ENCODE results near the gene CD209.

GRCh38 chr19:7787141-7787540 is 39.8 kb upstream of the CD209 start:
- no peak for TF ChIP-seq POLR2AphosphoS5 (IDR thresholded peaks at IDR 0.05; ENCODE audit: insufficient read depth, low read depth, low read length)
- TF ChIP-seq, protein P1, sequence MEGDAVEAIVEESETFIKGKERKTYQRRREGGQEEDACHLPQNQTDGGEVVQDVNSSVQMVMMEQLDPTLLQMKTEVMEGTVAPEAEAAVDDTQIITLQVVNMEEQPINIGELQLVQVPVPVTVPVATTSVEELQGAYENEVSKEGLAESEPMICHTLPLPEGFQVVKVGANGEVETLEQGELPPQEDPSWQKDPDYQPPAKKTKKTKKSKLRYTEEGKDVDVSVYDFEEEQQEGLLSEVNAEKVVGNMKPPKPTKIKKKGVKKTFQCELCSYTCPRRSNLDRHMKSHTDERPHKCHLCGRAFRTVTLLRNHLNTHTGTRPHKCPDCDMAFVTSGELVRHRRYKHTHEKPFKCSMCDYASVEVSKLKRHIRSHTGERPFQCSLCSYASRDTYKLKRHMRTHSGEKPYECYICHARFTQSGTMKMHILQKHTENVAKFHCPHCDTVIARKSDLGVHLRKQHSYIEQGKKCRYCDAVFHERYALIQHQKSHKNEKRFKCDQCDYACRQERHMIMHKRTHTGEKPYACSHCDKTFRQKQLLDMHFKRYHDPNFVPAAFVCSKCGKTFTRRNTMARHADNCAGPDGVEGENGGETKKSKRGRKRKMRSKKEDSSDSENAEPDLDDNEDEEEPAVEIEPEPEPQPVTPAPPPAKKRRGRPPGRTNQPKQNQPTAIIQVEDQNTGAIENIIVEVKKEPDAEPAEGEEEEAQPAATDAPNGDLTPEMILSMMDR (IDR thresholded peaks at IDR 0.05; ENCODE audit: extremely low read depth in 1 of 2, insufficient read depth in 1 of 2, low read depth in 1 of 2, low read length in 2 of 2), result no peak
- no peak for TF ChIP-seq EZH2 (IDR thresholded peaks at IDR 0.05; ENCODE audit: borderline replicate concordance, low read depth, low read length, severe bottlenecking)
- TF ChIP-seq POLR2A (IDR thresholded peaks at IDR 0.05; ENCODE audit: low read depth, low read length), result no peak
- TF ChIP-seq, protein P2, sequence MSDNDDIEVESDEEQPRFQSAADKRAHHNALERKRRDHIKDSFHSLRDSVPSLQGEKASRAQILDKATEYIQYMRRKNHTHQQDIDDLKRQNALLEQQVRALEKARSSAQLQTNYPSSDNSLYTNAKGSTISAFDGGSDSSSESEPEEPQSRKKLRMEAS (IDR thresholded peaks at IDR 0.05; ENCODE audit: insufficient read depth, insufficient read length), result no peak
- no peak for TF ChIP-seq MYC (IDR thresholded peaks at IDR 0.05; ENCODE audit: low read depth, low read length)
- TF ChIP-seq FOS (IDR thresholded peaks at IDR 0.05; ENCODE audit: borderline replicate concordance, insufficient read depth, low read length), result no peak

Data from endothelial cell of umbilical vein (primary cell).